Neural cell (in vitro differentiated cells): ENCODE measurements around the gene MACF1.

Source experiments
- EP300 ChIP-seq: fragments of 450-650 bp; conservative IDR thresholded peaks from 2 replicates; pipeline ENCODE4 v1.6.1; 2014; ENCODE audit warnings: antibody characterized with exemption, mild to moderate bottlenecking, moderate library complexity; ENCODE audit not compliant: poor library complexity, severe bottlenecking
- EZH2 ChIP-seq: fragments of 200-600, 300-800 bp; shearing (Covaris generic), sonication (generic); IDR thresholded peaks from 2 replicates; pipeline ENCODE4 v1.6.1; 2014; ENCODE audit warnings: antibody characterized with exemption, low read length, borderline replicate concordance, mild to moderate bottlenecking; ENCODE audit not compliant: insufficient read depth, poor library complexity, severe bottlenecking
- POLR2AphosphoS5 ChIP-seq: IDR thresholded peaks from 2 replicates; pipeline ENCODE4 v1.6.1; 2012
- SMC3 ChIP-seq: fragments of 450-650 bp; conservative IDR thresholded peaks from 2 replicates; pipeline ENCODE4 v1.6.1; 2014; ENCODE audit warnings: antibody characterized with exemption, mild to moderate bottlenecking, moderate library complexity; ENCODE audit not compliant: poor library complexity
- TF ChIP-seq, protein P1 (sequence below): fragments of 450-650 bp; IDR thresholded peaks from 2 replicates; pipeline ENCODE4 v1.5.1; 2014; ENCODE audit warnings: antibody characterized with exemption, mild to moderate bottlenecking, moderate library complexity; ENCODE audit not compliant: poor library complexity, severe bottlenecking
- TF ChIP-seq, protein P2 (sequence below): IDR thresholded peaks from 2 replicates; pipeline ENCODE4 v1.6.1; 2012; ENCODE audit warnings: borderline replicate concordance

- TF ChIP-seq, protein P1, sequence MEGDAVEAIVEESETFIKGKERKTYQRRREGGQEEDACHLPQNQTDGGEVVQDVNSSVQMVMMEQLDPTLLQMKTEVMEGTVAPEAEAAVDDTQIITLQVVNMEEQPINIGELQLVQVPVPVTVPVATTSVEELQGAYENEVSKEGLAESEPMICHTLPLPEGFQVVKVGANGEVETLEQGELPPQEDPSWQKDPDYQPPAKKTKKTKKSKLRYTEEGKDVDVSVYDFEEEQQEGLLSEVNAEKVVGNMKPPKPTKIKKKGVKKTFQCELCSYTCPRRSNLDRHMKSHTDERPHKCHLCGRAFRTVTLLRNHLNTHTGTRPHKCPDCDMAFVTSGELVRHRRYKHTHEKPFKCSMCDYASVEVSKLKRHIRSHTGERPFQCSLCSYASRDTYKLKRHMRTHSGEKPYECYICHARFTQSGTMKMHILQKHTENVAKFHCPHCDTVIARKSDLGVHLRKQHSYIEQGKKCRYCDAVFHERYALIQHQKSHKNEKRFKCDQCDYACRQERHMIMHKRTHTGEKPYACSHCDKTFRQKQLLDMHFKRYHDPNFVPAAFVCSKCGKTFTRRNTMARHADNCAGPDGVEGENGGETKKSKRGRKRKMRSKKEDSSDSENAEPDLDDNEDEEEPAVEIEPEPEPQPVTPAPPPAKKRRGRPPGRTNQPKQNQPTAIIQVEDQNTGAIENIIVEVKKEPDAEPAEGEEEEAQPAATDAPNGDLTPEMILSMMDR, result no peak
- TF ChIP-seq, protein P2, sequence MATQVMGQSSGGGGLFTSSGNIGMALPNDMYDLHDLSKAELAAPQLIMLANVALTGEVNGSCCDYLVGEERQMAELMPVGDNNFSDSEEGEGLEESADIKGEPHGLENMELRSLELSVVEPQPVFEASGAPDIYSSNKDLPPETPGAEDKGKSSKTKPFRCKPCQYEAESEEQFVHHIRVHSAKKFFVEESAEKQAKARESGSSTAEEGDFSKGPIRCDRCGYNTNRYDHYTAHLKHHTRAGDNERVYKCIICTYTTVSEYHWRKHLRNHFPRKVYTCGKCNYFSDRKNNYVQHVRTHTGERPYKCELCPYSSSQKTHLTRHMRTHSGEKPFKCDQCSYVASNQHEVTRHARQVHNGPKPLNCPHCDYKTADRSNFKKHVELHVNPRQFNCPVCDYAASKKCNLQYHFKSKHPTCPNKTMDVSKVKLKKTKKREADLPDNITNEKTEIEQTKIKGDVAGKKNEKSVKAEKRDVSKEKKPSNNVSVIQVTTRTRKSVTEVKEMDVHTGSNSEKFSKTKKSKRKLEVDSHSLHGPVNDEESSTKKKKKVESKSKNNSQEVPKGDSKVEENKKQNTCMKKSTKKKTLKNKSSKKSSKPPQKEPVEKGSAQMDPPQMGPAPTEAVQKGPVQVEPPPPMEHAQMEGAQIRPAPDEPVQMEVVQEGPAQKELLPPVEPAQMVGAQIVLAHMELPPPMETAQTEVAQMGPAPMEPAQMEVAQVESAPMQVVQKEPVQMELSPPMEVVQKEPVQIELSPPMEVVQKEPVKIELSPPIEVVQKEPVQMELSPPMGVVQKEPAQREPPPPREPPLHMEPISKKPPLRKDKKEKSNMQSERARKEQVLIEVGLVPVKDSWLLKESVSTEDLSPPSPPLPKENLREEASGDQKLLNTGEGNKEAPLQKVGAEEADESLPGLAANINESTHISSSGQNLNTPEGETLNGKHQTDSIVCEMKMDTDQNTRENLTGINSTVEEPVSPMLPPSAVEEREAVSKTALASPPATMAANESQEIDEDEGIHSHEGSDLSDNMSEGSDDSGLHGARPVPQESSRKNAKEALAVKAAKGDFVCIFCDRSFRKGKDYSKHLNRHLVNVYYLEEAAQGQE, result no peak
- TF ChIP-seq EP300 (no peak), EZH2 (no peak), SMC3 (no peak), POLR2AphosphoS5 (no peak)
Measured at GRCh38 chr1:39324888-39325287, 120.4 kb downstream of the MACF1 start.
